Measurements from ENCODE around the gene ANKS1B.

GRCh38 chr12:98973395-98973794, 1011.3 kb downstream of the ANKS1B start:
- no peak for TF ChIP-seq GATA2 (IDR thresholded peaks at IDR 0.05; ENCODE audit: low read depth, low read length)
- no peak for TF ChIP-seq GATA3 (IDR thresholded peaks at IDR 0.05; ENCODE audit: low read depth, low read length)

Measured in SH-SY5Y (cell line).